Measurements from ENCODE around the gene AEBP2. TPM values are rescaled to one million over a fixed set of nuclear protein-coding genes. Genes with fewer than 3 reads are reported as not detected.
"Not testable (repeated sequence)": the region's sequence is repeated elsewhere in the genome, so short reads cannot be mapped to it uniquely, and the experiment has no call there.

AEBP2 gene
- total and polyA plus RNA-seq, 4 donors = 24.8 to 89.0 (median 49.8) TPM

DNA sequence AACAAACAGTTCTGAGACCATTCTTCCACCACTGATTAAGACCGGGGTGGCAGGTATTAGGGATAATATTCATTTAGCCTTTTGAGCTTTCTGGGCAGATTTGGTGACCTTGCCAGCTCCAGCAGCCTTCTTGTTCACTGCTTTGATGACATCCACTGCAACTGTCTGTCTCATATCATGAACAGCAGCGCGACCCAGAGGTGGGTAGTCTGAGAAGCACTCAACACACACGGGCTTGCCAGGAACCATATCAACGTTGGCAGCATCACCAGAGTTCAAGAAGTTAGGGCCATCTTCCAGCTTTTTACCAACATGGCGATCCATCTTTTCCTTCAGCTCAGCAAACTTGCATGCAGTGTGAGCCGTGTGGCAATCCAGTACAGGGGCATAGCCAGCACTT is 16.9 kb downstream of the AEBP2 start:
- DNase-seq (no peak), ATAC-seq (ENCODE audit: low FRiP score) (no peak)
- intact Hi-C loops (cut with DNase I) = no loop called here
- Histone ChIP-seq H3K27ac (ENCODE audit: low read depth in 1 of 2, low read length in 2 of 2) (peak overlapping the region in 1 of 2 donors; percentile 33), H3K4me3 (ENCODE audit: low read length in 2 of 2) (no peak overlapping the region), H3K4me1 (ENCODE audit: control insufficient read depth in 1 of 2, insufficient read depth in 2 of 2, low read length in 2 of 2) (peaks cover 2 to 3% of the 10 kb centered on the region in 2 donors), H3K9me3 (ENCODE audit: control insufficient read depth, low read length) (peaks cover 1% of the 10 kb centered on the region), H3K27me3 (ENCODE audit: control insufficient read depth in 1 of 2, insufficient read depth in 2 of 2, low read length in 1 of 2) (no peaks in the 10 kb centered on the region), H3K36me3 (ENCODE audit: control insufficient read depth in 1 of 2, insufficient read depth in 2 of 2, low read length in 1 of 2) (peaks cover 0 to 2% of the 10 kb centered on the region in 2 donors)
- 70 to 76% methylated on average over 7 of the region's 7 CpGs for WGBS, 2 donors

DNA sequence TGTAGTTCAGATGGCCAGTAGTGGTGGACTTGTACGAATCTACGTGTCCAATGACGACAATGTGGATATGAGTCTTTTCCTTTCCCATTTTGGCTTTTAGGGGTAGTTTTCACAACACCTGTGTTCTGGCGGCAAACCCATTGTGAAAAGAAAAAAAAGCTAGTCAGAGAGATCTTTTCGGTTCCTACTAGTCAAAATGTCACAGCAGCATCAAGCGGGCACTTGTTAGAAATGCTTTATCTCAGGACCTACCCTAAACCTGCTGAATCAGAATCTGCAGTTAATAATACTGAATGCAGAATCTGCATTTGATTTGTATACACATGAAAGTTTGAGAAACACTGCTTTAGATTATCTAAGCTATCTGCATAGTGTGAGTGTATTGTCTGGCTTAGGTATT is 18.3 kb downstream of the AEBP2 start:
- ATAC-seq (ENCODE audit: low FRiP score) (no peak), DNase-seq (no peak)
- peaks cover 1% of the 10 kb centered on the region for H3K9me3 ChIP-seq (ENCODE audit: control insufficient read depth, low read length)
- intact Hi-C loops (cut with DNase I) = no loop called here
- H3K27ac ChIP-seq (ENCODE audit: low read depth in 1 of 2, low read length in 2 of 2) = no peak overlapping the region
- WGBS, 2 donors = 96 to 97% methylated on average over 6 of the region's 6 CpGs
- no peaks in the 10 kb centered on the region for H3K27me3 ChIP-seq (ENCODE audit: control insufficient read depth in 1 of 2, insufficient read depth in 2 of 2, low read length in 1 of 2)
- peaks cover 2 to 3% of the 10 kb centered on the region in 2 donors for H3K4me1 ChIP-seq (ENCODE audit: control insufficient read depth in 1 of 2, insufficient read depth in 2 of 2, low read length in 2 of 2)
- H3K36me3 ChIP-seq (ENCODE audit: control insufficient read depth in 1 of 2, insufficient read depth in 2 of 2, low read length in 1 of 2) = peaks cover 0 to 2% of the 10 kb centered on the region in 2 donors
- no peak overlapping the region for H3K4me3 ChIP-seq (ENCODE audit: low read length in 2 of 2)

DNA sequence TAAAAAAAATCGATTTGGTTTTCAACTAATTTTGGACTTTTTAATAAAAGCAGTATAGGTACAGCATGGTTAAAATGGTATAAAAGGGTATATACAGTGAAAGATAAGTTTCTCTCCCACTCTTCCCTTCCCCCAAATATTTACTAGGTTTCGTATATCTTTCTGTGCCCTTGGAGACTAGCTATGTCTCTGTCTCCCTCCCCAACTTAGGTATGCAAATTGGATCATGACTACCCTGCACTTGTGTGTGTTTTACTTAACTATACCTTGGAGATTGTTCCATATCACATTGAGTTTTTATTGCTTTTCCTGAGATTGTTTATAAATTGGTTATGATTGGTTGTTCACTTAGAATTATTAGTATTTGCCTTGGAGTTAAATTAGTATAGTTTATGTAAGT is 19.4 kb downstream of the AEBP2 start:
- 74 to 76% methylated on average over 2 of the region's 2 CpGs for WGBS, 2 donors
- intact Hi-C loops (cut with DNase I) = no loop called here
- H3K27ac ChIP-seq (ENCODE audit: low read depth in 1 of 2, low read length in 2 of 2) = no peak overlapping the region
- H3K4me3 ChIP-seq (ENCODE audit: low read length in 2 of 2) = no peak overlapping the region
- H3K9me3 ChIP-seq (ENCODE audit: control insufficient read depth, low read length) = peaks cover 1% of the 10 kb centered on the region
- no peak for DNase-seq
- H3K27me3 ChIP-seq (ENCODE audit: control insufficient read depth in 1 of 2, insufficient read depth in 2 of 2, low read length in 1 of 2) = no peaks in the 10 kb centered on the region
- H3K4me1 ChIP-seq (ENCODE audit: control insufficient read depth in 1 of 2, insufficient read depth in 2 of 2, low read length in 2 of 2) = peaks cover 2 to 3% of the 10 kb centered on the region in 2 donors
- no peak for ATAC-seq (ENCODE audit: low FRiP score)
- H3K36me3 ChIP-seq (ENCODE audit: control insufficient read depth in 1 of 2, insufficient read depth in 2 of 2, low read length in 1 of 2) = peaks cover 0 to 2% of the 10 kb centered on the region in 2 donors

DNA sequence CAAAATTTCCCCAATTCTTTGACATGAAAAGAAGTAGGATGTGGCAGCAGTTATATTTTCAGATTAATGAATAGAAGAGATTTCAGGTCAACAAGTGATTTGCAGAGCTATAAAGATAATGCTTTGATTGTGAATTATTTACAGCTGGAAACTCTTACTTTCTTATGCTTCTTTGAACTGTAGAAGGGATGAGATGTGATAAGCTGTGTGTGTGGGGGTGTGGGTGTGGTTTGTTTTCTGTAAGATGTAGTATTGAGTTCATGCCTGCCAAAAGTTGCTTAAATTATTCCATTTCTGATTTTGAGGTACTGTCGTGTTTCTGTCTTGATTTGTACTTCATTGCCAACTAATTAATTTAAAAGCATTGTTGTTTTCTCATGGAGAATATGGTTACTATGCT is 22.7 kb downstream of the AEBP2 start:
- WGBS, 2 donors = 6 to 10% methylated on average over 1 of the region's 1 CpG
- no peaks in the 10 kb centered on the region for H3K9me3 ChIP-seq (ENCODE audit: control insufficient read depth, low read length)
- H3K4me1 ChIP-seq (ENCODE audit: control insufficient read depth in 1 of 2, insufficient read depth in 2 of 2, low read length in 2 of 2) = peaks cover 0 to 4% of the 10 kb centered on the region in 2 donors
- DNase-seq = no peak
- H3K36me3 ChIP-seq (ENCODE audit: control insufficient read depth in 1 of 2, insufficient read depth in 2 of 2, low read length in 1 of 2) = no peaks in the 10 kb centered on the region
- H3K27ac ChIP-seq (ENCODE audit: low read depth in 1 of 2, low read length in 2 of 2) = no peak overlapping the region
- intact Hi-C loops (cut with DNase I) = no loop called here
- H3K27me3 ChIP-seq (ENCODE audit: control insufficient read depth in 1 of 2, insufficient read depth in 2 of 2, low read length in 1 of 2) = no peaks in the 10 kb centered on the region
- no peak for ATAC-seq (ENCODE audit: low FRiP score)
- no peak overlapping the region for H3K4me3 ChIP-seq (ENCODE audit: low read length in 2 of 2)

DNA sequence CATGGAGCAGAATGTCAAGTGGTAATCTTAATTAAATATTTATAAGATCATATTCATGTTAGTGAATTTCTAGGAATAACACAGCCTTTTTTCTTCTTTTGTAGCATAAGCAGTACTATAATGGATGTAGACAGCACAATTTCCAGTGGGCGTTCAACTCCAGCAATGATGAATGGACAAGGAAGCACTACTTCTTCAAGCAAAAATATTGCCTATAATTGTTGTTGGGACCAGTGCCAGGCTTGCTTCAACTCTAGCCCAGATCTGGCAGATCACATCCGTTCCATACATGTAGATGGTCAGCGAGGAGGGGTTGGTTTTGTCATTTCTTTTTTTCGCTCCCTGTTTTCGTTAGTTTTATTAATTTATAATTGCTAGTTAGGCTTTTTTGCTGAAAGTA is 23.1 kb downstream of the AEBP2 start:
- intact Hi-C loops (cut with DNase I) = no loop called here
- Histone ChIP-seq H3K27ac (ENCODE audit: low read depth in 1 of 2, low read length in 2 of 2) (no peak overlapping the region), H3K27me3 (ENCODE audit: control insufficient read depth in 1 of 2, insufficient read depth in 2 of 2, low read length in 1 of 2) (no peaks in the 10 kb centered on the region), H3K9me3 (ENCODE audit: control insufficient read depth, low read length) (no peaks in the 10 kb centered on the region), H3K36me3 (ENCODE audit: control insufficient read depth in 1 of 2, insufficient read depth in 2 of 2, low read length in 1 of 2) (no peaks in the 10 kb centered on the region), H3K4me1 (ENCODE audit: control insufficient read depth in 1 of 2, insufficient read depth in 2 of 2, low read length in 2 of 2) (peaks cover 0 to 4% of the 10 kb centered on the region in 2 donors), H3K4me3 (ENCODE audit: low read length in 2 of 2) (no peak overlapping the region)
- WGBS, 2 donors = 59 to 64% methylated on average over 5 of the region's 5 CpGs
- DNase-seq (no peak), ATAC-seq (ENCODE audit: low FRiP score) (no peak)

DNA sequence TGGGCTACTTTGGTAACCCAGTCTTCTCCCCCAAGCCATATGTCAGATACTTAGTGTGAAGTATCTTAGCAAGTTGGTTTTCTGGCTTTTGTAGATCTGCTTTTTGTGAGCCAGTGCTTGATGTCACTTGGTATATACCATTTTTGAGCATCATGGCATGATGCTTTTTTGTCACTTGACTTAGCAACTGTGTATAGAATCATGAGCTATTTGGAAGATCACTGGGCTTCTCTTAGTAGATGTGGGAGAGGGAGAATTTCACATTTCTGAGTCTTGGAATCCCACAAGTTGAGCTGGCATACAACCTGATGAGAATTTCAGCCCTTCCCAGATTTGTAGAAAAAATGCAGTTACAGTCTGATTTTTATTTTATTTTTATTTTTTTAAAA is 24.9 kb downstream of the AEBP2 start:
- no peak for ATAC-seq (ENCODE audit: low FRiP score)
- H3K36me3 ChIP-seq (ENCODE audit: control insufficient read depth in 1 of 2, insufficient read depth in 2 of 2, low read length in 1 of 2) = no peaks in the 10 kb centered on the region
- intact Hi-C loops (cut with DNase I) = no loop called here
- H3K27me3 ChIP-seq (ENCODE audit: control insufficient read depth in 1 of 2, insufficient read depth in 2 of 2, low read length in 1 of 2) = no peaks in the 10 kb centered on the region
- H3K27ac ChIP-seq (ENCODE audit: low read depth in 1 of 2, low read length in 2 of 2) = no peak overlapping the region
- no peak for DNase-seq
- H3K9me3 ChIP-seq (ENCODE audit: control insufficient read depth, low read length) = no peaks in the 10 kb centered on the region
- H3K4me1 ChIP-seq (ENCODE audit: control insufficient read depth in 1 of 2, insufficient read depth in 2 of 2, low read length in 2 of 2) = peaks cover 3 to 10% of the 10 kb centered on the region in 2 donors
- no peak overlapping the region for H3K4me3 ChIP-seq (ENCODE audit: low read length in 2 of 2)

DNA sequence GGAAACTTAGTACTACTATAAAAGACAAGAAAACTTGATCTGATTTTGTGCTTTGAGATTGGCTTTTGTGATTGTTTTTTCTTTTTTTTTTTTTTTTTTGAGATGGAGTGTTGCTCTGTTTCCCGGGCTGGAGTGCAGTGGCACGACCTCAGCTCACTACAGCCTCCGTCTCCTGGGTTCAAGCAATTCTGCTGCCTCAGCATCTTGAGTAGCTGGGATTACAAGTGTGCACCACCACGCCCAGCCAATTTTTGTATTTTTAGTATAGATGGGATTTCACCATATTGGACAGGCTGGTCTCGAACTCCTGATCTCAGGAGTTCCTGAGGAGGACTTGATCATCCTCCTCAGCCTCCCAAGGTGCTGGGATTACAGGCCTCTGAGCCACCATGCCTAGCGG is 26.4 kb downstream of the AEBP2 start:
- Histone ChIP-seq H3K27ac (ENCODE audit: low read depth in 1 of 2, low read length in 2 of 2) (peak overlapping the region in 1 of 2 donors; percentile 36), H3K36me3 (ENCODE audit: control insufficient read depth in 1 of 2, insufficient read depth in 2 of 2, low read length in 1 of 2) (no peaks in the 10 kb centered on the region), H3K27me3 (ENCODE audit: control insufficient read depth in 1 of 2, insufficient read depth in 2 of 2, low read length in 1 of 2) (no peaks in the 10 kb centered on the region), H3K4me1 (ENCODE audit: control insufficient read depth in 1 of 2, insufficient read depth in 2 of 2, low read length in 2 of 2) (peaks cover 3 to 10% of the 10 kb centered on the region in 2 donors), H3K9me3 (ENCODE audit: control insufficient read depth, low read length) (no peaks in the 10 kb centered on the region), H3K4me3 (ENCODE audit: low read length in 2 of 2) (no peak overlapping the region)
- ATAC-seq (ENCODE audit: low FRiP score) (no peak), DNase-seq (no peak)
- 40 to 50% methylated on average over 6 of the region's 6 CpGs for WGBS, 2 donors
- intact Hi-C loops (cut with DNase I) = no loop called here

DNA sequence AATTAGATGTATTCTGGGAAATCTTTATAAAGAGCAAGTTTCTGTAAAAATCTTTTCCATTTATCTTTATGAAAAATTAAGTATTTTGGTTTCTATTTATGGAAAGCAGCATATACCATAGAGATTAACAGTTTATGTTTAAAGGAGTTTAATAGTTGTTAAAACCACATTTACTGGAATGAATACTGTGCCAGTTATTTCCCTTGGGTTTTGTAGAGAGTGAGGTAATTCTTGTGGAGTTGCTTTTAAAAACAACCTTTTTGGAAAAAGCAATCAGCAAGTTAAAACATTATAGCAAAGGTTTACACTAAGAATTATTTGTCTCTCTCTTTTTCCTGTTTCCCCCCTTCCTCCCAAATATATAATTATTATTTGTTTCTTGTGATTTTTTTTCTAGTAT is 34.9 kb downstream of the AEBP2 start:
- H3K9me3 ChIP-seq (ENCODE audit: control insufficient read depth, low read length) = no peaks in the 10 kb centered on the region
- intact Hi-C loops (cut with DNase I) = no loop called here
- H3K4me1 ChIP-seq (ENCODE audit: control insufficient read depth in 1 of 2, insufficient read depth in 2 of 2, low read length in 2 of 2) = peaks cover 2 to 3% of the 10 kb centered on the region in 2 donors
- H3K27ac ChIP-seq (ENCODE audit: low read depth in 1 of 2, low read length in 2 of 2) = no peak overlapping the region
- DNase-seq (no peak), ATAC-seq (ENCODE audit: low FRiP score) (no peak)
- no peak overlapping the region for H3K4me3 ChIP-seq (ENCODE audit: low read length in 2 of 2)
- H3K36me3 ChIP-seq (ENCODE audit: control insufficient read depth in 1 of 2, insufficient read depth in 2 of 2, low read length in 1 of 2) = no peaks in the 10 kb centered on the region
- H3K27me3 ChIP-seq (ENCODE audit: control insufficient read depth in 1 of 2, insufficient read depth in 2 of 2, low read length in 1 of 2) = no peaks in the 10 kb centered on the region

DNA sequence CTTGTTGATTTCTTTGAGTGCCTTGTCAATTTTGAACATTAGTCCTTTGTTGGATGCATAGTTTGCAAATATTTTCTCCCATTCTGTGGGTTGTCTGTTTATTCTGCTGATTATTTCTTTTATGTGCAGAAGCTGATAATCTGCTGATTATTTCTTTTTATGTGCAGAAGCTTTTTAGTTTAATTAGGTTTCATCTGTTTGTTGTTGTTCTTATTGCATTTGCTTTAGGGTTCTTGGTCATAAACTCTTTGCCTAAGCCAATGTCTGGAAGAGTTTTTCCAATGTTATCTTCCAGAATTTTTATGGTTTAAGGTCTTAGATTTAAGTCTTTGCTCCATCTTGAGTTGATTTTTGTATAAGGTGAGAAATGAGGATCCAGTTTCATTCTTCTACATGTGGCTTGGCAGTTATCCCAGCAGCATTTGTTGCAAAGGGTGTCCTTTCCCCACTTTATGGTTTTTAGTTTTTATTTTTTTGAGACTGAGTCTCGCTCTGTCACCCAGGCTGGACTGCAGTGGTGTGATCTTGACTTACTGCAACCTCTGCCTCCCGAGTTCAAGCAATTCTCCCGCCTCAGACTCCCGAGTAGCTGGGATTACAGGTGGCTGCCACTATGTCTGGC is 36.7 kb downstream of the AEBP2 start:
- H3K4me3 ChIP-seq (ENCODE audit: low read length in 2 of 2); H3K27ac ChIP-seq (ENCODE audit: low read depth in 1 of 2, low read length in 2 of 2); ATAC-seq (ENCODE audit: low FRiP score); H3K9me3 ChIP-seq (ENCODE audit: control insufficient read depth, low read length); intact Hi-C loops (cut with DNase I); H3K27me3 ChIP-seq (ENCODE audit: control insufficient read depth in 1 of 2, insufficient read depth in 2 of 2, low read length in 1 of 2); DNase-seq; H3K4me1 ChIP-seq (ENCODE audit: control insufficient read depth in 1 of 2, insufficient read depth in 2 of 2, low read length in 2 of 2); H3K36me3 ChIP-seq (ENCODE audit: control insufficient read depth in 1 of 2, insufficient read depth in 2 of 2, low read length in 1 of 2): not testable (repeated sequence)
- WGBS, 2 donors = 94 to 95% methylated on average over 4 of the region's 4 CpGs
